GM04503 (cell line): Measurements from ENCODE around the gene IGF2.
"Not testable (repeated sequence)": the region's sequence is repeated elsewhere in the genome, so short reads cannot be mapped to it uniquely, and the experiment has no call there.

Experiments
- DNase-seq: peaks from one replicate; pipeline ENCODE4 v3.0.0-alpha.2; 2012; ENCODE audit warnings: low read depth

The IGF2 gene

DNA sequence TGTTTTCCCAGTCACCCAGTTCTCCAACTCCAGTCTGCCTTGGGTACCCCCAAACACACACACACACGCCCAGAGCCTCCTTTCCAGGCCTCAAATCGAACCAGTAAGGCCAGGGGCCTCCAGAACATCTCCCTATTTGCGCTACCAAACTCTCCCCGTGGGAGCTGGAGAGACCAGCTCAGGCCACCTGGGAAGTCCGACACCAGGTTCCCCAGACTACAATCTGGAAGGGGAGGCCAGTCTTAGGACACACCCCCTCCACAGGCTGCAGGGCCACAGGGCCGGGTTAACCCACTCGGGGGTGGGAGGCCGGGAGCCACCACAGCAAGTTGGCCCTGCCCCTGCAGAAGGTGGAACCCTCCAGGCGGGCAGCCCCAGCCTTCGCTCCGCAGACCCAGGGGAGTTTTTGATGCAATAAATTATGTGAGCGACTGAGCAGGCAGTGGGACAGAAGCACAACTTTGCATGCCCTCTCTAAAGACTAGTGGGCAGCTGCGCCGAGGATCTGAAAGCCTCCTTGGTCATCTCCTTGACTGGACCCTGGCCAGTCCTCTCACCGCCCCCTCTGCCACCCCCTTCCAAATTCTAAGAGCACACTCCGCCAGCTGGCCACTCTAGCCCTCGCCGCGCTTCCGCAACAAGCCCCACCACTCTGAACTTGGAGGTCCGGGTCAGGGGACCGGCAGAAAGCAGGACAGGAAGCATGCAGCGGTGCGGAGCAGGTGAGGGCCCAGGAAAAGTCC, 2.8 kb downstream of the IGF2 start:
- DNase-seq: no peak

DNA sequence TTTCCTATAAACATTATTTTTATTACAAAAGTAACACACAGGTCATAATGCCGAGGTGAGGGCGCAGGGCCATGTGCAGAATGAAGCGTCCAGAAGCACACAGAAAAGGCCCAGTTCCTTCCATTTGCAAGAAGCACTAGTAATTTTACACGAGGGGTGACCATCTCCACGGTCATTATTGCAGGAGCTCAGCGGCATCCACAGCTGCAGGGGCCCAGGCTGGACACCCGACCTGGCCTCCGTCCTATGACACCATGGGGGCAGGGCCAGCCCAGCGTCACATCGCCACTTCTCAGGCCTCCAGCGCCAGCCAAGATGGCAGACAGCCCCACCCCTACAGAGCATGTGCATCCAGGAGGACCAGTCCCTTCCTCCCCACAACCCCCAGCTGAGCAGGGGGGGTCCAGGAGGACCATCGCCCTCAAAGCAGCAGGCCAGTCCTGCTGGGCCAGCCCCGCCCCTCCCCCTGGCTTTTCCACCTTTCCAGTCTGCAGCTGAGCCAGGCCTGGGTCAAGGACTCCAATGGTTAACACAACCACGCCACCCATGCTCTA, 3.5 kb downstream of the IGF2 start:
- DNase-seq: no peak

DNA sequence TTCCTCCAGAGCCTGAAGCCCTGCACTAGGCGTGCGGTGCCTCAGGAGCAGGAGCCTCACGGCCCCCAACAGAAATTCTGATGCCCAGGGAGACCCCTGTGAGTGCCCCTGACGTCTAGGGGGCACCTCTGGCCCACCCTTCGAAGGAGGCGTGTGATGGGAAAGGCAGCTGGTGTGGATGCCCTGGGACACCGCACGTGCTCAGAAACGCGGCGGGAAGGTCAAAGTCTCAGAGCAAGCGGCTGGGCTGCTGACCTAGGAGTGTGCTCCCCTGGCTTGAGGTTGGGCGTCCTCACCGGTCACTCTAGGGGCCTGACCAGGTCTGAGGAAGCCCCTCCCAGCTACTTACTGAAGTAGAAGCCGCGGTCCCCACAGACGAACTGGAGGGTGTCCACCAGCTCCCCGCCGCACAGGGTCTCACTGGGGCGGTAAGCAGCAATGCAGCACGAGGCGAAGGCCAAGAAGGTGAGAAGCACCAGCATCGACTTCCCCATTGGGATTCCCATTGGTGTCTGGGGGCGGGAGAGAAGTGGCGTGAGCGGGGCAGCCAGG, 4.1 kb downstream of the IGF2 start:
- no peak for DNase-seq

DNA sequence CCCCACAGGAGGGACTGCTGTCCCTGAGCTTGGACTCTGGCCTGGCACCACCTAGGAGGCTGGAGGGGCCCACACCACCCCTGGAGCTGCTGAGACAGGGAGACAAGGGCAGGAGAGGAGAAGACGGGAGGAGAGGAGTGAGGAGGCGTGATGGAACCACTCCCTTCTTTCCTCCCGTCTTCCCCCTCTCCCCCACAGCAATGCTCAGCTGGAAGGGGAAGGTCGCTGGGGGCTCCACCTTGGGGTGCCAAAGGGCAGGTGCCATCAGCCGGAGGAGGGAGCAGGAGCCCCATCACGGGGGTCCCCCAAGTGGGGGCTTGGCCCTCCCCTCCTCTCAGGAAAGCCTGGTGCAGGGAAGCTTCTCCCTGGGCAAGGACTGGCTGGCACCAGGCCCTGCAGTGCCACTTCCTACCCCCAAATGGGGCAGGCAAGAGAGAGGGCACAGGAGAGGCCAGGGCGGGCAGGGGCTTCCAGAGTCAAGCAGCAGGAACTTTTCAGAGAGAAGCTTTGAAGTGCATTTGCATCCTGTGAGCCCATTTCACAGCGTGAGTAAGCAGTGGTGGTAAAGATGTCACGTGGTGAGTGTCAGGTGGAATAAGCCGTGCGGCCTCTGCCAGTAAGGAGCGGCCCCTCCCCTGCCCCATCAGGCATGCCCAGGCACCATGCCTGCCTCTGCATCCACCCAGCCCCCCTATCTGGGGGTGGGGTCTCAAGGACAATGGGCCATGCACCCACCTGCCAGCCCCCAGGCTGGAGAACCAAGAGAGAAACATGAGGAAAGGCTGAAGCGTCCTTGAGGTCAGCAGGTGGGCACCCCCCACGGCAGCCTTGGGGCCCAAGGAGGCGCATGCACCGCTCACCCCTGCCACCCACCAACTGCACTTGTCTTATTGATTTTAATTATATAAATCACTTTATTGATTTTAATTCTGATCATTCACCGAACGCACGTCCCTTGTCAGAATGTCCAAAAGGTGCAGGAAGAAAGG, 4.9 kb downstream of the IGF2 start:
- no peak for DNase-seq

DNA sequence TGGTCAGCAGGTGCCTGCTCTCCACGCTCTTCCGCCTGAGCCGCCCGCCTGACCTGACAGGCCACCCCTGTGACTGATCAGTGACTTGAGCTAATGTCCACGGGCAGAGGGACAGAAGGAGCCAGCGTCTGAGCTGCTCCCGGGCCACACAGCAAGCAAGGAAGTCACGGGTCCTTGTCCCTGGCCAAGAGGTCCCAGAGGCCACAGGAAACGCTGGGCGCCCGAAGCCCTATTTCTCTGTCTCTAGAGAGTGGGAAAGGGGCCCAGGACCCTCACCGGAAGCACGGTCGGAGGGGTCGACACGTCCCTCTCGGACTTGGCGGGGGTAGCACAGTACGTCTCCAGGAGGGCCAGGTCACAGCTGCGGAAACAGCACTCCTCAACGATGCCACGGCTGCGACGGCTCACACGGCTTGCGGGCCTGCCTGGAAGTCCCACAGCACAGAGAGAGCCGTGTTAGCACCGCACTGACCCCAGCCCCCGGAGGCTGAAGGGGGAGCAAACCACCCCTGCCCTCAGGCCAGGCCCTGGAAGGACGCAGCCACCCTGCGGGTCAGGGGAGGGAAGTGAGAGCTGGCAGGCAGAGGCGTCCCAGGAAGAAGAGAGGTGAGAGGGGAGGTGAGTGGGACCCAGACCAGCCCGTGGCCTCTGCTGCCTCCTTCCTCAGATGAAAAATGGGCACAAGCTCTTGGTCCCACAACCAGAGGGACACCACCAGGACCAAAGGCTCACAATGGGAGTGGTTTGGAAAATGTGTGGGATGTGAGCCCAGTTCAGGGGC, 5.8 kb downstream of the IGF2 start:
- no peak for DNase-seq

DNA sequence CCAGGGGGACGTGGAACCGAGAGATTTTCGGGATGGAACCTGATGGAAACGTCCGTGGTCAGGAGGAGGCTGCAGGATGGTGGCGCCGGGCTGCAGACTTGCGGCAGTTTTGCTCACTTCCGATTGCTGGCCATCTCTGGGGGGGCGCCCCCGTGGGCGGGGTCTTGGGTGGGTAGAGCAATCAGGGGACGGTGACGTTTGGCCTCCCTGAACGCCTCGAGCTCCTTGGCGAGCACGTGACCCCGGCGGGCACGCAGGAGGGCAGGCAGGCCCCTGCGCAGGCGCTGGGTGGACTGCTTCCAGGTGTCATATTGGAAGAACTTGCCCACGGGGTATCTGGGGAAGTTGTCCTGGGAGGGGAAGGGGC, 6.3 kb downstream of the IGF2 start:
- no peak for DNase-seq

DNA sequence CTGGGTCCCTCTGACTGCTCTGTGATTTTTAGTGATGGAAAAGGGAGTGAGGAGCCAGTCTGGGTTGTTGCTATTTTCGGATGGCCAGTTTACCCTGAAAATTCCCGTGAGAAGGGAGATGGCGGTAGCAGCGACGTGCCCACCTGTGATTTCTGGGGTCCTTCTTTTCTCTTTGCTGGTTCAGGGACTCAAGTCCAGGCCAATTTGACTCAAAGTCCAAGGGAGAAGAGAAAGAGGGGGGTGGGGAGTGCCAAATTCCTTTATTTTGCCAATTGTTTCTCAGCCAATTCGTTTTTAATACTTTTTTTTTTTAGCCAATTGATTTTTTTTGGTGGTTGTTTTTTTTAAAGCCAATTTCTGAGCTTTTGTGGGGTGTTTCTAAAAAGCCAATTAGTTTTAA, 6.9 kb downstream of the IGF2 start:
- DNase-seq: no peak

DNA sequence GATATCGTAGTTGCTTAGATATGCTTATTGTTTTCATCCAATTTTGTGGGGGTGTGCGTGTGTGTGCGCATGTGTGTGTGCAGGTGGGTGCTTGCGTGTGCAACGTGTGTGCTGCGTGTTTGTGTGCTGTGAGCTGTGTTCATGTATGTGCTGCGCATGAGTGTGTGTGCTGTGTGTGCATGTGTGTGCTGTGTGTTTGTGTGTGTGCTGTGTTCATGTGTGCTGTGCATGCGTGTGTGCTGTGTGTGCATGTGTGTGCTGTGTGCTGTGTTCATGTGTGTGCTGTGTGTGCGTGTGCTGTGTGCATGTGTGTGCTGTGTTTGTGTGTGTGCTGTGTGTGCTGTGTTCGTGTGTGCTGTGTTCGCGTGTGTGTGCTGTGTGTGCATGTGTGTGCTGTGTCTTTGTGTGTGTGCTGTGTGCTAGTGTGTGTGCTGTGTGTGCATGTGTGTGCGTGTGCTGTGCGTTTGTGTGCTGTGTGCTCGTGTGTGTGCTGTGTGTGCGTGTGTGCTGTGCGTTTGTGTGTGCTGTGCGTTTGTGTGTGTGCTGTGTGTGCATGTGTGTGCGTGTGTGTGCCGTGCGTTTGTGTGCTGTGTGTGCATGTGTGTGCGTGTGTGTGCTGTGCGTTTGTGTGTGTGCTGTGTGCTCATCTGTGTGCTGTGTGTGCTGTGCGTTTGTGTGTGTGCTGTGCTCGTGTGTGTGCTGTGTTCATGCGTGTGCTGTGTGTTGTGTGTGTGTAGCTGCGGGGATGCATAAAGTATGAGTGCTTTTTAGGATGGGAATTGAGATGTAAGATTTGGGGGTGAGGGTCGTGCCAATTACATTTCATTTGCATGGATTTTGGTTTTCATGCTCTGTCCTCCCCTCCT, 7.6 kb downstream of the IGF2 start:
- no peak for DNase-seq

DNA sequence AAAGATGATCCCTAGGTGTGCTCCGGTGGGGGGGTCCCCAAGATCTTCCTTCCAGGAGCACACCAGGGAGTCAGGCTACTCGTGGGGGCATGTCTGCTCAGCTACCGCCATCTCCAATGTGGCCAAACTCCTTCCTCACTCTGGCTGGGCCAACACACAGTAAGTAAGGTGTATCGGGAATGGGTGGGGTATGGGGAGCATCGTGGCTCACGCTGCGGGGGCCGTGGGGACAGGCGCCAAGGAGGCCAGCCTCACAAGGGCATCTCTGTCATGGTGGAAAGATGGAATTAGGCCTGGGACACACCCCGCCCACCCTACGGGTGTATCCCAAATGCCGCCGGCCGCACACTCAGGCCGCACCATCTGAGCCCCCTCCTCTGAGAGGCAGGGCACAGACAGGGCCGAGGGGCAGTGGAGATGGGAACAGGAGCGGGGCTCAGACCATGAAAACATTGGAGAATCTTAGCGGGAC, 8.3 kb downstream of the IGF2 start:
- no peak for DNase-seq

DNA sequence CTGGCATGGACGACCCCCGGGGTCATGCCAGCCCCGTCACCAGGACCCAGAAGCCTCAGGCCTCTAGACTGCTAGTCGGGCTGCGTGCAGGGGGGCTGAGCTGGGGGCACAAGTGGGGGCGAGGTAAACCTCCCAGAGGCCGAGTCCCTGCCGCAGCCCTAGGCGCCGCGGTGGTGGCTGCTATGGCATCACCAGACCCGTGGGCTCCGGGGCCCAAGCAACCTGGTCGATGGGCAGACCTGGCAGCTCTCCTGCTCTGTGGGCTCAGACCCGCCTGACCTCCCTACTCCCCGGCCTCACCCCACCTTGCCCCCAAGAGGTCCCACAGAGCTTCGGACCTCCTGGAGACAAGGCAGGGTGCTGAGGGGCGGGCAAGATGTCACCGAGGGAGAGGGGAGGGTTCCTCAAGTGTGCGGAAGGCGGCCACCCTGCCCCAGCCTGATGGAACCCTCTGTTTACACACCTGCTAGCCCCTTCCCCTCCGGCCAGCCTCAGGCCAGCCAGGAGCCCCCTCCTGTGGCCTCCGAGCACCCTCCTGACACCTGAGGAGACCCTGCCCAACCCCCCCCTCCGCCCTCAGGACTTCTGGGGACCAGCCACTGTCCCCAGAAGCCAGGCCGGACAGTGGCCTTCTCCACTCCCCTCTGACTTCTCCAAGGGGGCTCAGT, 9.4 kb downstream of the IGF2 start:
- no peak for DNase-seq

DNA sequence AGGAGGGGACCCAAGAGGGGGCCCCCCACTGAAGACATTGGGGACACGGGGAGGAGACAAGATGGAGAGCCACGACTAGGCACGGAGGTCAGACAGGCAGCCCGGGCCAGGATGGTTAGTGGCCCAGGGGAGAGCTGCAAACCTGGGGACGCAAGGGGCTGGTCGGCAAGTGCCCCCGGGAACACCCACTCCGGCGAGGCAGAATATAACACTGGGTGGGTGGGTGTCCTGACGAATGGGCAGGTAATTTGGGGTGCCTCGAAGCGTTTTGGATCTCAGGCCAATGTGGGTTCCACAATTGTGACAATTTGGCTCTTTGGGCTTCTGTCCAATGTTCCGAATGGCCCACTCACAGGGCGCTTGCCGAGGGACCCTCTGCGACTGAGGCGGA, 9.9 kb downstream of the IGF2 start:
- DNase-seq: no peak

DNA sequence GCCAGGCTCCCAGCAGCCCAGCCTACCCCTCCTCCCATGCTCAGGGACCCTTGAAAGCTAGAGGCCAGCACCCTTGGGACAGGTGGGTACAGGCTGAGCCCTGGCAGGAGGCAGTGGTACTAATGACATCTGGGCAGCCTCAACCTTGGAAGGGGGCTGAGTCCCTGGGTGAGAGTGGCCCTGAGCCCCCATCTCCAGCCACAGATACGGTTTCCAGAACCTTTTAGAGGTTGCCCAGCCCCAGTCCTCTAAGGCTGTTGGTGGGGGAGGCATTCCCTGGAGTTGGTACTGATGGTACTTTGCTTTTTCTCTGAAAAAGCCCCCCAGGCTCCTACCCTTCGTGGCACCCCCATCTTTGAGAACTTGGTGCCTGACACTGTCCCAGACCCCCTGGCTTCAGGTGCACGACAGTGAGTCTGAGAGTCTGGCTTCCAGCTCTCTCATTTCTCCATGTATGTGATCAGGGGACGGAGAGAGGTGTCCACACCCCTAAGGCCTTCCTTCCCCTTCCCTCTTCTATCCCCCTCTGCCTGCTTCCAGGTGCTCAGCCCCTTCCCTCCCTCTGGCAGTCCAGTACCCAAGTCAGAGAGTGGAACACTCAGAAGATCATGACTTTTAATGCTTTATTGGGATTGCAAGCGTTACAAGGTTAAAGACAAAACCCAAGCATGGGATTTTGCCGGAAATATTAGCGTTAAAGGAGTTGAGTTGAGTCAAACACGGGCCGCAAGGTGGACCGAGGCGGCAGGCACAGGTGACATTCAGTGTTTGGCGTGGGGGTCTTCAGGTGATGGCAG, 10.5 kb downstream of the IGF2 start:
- no peak for DNase-seq

DNA sequence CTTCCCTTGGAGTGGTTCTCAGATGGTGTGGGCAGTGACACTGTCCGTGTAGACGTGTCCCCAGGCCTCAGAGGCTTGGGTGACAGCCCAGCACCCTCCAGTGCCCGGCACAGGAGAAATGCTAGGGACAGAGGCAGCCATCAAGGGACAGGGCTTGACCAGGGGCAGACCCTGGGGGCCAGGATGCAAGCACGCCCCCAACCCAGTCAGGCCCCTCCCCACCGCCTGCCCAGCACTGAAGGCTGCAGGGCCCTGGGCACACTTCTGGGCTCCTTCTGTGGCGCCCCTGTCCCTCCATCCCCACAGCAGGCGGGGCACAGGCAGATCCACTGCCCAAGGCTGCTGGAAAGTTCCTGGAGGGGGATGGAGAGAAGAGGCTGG, 11.1 kb downstream of the IGF2 start:
- no peak for DNase-seq

DNA sequence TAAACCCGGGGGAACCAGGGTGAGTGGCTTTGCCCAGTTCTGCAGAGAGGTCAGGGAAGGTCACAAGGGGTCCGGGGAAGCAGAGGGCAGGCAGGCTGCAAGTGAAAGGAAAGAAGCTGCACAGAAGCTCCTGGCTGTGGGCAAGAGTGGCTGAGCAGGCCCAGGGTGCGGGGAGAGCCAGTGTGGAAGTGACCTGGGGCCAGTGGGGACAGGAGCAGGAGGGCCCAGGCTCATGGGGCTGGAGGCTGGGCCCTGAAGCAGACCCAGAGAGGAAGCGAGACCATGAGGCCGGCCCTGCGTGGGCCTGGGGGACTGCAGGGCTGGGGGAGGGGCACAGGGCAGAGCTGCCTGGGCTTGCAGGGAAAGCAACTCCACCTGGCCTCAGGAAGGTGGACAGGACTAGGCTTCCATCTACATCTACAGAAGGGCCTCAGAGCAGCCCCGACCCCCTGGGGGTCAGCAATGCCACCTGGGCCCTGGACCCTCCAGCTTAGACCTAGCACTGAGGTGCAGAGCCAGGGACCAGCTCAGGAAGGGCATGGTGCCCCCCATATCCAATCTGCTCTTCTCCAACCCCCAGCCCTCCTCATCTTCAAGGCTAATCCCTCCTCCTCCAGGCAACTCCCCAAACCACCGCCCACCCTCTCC, 11.6 kb downstream of the IGF2 start:
- no peak for DNase-seq

DNA sequence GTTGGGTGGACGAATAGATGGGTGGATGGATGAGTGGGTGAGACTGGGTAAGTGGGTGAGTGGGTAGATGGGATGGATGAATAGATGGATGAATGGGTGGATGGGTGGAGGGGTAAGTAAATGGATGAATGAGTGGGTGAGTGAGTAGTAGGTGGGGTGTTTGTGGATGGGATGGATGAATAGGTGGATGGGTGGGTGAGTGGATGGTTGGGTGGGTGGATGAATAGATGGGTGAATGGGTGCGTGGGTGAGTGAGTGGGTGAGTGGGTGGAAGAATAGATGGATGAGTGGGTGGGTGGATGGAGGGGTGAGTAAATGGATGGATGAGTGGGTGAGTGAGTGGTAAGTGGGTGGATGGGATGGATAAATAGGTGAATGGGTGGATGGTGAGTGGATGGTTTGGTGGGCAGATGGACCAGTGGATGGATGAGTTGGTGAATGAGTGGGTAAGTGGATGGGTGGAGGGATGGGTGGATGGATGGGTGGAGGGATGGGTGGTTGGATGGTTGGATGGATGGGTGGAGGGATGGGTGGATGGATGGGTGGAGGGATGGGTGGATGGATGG, 12.6 kb downstream of the IGF2 start:
- no peak for DNase-seq

DNA sequence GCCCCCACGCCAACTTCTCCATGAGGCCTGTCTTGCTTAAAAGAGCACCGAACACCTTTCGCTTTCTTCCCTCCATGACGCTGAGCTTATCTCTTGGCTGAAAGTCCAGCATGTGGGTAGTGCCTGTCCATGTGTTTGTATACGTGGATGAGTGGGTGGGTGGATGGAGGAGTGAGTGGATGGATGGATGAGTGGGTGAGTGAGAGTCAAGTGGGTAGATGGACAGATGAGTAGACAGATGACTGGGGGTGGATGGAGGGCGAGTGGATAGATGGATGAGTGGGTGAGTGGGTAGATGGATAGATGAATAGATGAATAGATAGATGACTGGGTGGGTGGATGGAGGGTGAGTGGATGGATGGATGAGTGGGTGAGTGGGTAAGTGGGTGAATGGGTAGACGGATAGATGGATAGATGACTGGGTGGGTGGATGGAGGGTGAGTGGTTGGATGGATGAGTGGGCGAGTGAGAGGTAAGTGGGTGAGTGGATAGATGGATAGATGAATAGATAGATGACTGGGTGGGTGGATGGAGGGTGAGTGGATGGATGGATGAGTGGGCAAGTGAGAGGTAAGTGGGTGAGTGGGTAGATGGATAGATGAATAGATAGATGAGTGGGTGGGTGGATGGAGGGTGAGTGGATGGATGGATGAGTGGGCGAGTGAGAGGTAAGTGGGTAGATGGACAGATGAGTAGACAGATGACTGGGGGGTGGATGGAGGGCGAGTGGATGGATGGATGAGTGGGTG, 14.3 kb downstream of the IGF2 start:
- not testable (repeated sequence) for DNase-seq

DNA sequence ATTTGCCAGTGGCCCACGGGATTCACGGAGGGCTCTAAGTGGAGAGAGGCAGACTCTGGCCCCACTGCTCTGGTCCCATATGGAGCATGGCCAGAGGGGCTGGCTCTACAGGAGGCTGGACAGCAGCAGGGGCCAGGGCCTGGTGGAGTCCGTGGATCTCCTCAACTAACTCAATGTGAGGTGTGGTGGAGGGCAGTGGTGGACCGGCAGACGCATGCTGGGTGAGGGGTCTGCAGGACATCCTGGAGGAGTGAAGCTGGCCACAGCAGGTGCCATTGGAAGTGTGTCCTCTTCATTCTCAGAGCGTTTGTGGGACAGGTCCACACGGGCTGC, 15.6 kb downstream of the IGF2 start:
- DNase-seq: no peak
